CD4-positive, alpha-beta T cell treated with Interleukin-10 for 1 hour (primary cell): ENCODE results near the gene PEDS1.
A peak's percentile ranks its signal among the peaks of the same experiment; 100 is the strongest.
"Not testable (repeated sequence)": the region's sequence is repeated elsewhere in the genome, so short reads cannot be mapped to it uniquely, and the experiment has no call there.

Experiments used
- DNase-seq: peaks from one replicate; pipeline ENCODE4 v3.0.0-alpha.2; 2020

PEDS1 gene

GRCh38 chr20:50189681-50190250, 36.2 kb upstream of the PEDS1 start:
- peak; percentile 41 for DNase-seq

GRCh38 chr20:50188879-50189680, 35.6 kb upstream of the PEDS1 start:
- DNase-seq = no peak

DNA sequence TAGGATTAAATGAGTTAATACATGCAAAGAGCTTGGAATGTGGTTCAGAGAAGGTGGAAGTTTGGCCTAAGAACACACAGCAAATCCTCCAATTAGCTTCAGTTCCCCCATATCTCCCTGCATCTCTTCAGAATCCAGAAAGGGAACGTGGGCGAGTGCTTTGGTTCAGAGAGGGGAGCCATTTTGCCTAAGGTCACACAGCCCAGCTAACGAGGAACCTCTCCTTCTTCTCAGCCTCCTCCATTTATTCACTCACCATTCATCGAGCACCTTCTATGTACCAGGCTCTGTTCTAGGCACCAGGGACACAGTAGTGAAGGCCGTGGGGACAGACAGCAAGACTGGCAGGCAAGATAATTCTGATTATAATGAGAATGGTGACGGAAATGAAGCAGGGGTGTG, 34.8 kb upstream of the PEDS1 start:
- DNase-seq = no peak

GRCh38 chr20:50187403-50188051, 34.0 kb upstream of the PEDS1 start:
- no peak for DNase-seq

DNA sequence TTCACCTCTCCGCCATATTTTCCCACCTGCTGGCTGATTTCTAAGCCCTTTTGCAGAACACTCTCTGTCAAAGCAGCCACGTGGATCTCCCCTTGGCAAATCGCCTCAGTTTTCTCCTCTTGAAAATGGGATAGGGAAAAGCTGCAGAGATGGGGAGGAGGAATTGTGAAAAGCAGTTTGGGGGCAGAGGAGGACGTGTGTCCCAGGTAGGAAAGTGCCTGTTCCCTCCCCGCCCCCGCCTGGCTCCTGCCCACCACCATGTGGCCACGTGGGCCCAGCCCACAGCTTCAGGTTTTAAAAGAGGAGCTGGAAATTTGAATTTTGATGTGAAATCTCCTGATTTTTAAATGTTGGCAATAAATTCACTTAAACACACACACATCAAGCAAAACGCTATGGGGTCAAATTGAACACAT, 33.5 kb upstream of the PEDS1 start:
- no peak for DNase-seq

DNA sequence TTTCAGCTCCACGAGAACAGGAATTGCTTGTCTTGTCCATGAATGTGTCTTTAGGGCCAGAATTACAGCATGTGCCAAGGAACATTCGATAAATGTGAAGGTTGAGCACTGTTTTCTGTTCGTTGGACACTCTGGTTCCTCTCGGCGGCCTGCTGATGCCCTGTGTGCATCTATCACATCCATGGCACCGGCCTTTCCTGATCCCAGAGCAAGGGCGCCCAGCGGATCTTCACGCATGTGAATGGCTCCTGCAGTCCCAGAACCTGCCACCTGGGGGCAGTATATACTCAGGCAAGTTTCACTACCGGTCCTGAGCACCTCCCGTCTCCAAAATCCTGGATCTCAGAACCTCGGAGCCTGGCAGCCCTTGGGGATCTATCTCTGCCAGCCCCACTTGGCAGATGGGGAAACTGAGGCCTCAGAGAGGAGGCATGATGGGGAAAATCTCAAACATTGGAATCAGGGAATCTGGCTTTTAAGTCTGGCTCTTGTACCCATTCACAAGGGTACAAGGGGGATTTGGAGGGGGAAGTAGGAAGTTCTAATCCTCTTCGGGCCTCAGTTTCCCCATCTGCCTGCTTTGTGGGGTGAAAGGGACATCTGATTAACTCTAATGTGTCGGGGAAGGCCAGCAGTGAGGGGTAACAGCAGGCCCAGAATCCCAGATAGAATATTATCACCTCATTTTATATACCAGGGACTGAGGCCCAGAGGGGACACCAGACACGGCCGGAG, 32.8 kb upstream of the PEDS1 start:
- peak; percentile 85 for DNase-seq

DNA sequence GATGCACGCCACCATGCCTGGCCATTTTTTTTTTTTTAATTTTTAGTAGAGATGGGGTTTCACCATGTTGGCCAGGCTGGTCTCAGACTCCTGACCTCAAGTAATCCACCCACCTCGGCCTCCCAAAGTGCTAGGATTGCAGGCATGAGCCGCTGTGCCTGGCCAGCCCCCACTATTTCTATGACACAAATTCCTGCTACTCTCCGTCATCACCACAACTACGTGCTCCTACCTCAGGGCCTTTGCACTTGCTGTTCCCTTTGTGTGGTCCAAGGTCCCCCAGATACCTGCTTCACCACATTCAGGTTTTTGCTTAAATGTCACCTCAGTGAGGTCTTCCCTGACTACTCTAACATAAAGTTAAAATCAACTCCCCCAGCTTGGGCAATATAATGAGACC, 31.9 kb upstream of the PEDS1 start:
- no peak for DNase-seq

- no peak for DNase-seq
These were observed 28.8 kb upstream of the PEDS1 start for GRCh38 chr20:50182346-50182745.

- no peak for DNase-seq
These were observed 27.8 kb upstream of the PEDS1 start for GRCh38 chr20:50181344-50181743.

- not testable (repeated sequence) for DNase-seq
These were observed 25.1 kb upstream of the PEDS1 start for GRCh38 chr20:50178672-50179071.

- DNase-seq = no peak
These were observed 22.7 kb upstream of the PEDS1 start for GRCh38 chr20:50175938-50176933.

GRCh38 chr20:50174456-50174855, 20.9 kb upstream of the PEDS1 start:
- no peak for DNase-seq

DNA sequence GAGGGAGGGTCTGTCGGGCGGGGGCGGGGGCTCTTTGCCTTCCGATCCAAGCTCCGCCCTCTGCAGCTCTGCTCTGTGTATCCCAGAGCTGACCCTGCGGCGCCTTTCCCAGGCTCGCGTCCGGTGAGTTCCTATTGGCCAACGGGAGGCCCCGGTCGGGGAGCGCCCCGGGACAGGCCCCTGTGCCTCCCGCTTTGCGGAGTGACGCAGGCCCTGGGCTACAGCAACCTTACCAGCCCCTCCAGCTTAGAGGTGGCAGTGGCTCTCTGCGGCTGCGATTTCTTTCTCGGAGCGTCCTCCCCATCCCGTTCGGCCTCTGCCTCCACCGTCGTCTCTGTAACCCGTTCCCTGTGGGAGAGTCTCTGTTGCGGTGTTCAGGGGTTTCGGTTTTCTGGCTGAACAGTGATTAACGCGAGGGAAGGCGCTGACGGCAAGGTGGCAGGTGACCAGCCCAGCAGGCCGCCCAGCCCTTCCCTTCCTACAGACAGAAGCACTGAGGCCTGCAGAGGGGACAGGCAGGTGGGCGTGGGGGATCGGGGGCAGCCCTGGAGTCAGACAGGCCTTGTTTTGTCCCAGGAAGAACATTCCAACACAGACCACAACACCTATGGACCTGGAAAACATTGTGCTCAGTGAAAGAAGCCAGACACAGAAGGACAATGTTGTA, 19.0 kb upstream of the PEDS1 start:
- DNase-seq = no peak

- no peak for DNase-seq
These were observed 17.2 kb upstream of the PEDS1 start for GRCh38 chr20:50170549-50171220.

- DNase-seq = peak; percentile 85
These were observed 15.9 kb upstream of the PEDS1 start for GRCh38 chr20:50169329-50169823.

DNA sequence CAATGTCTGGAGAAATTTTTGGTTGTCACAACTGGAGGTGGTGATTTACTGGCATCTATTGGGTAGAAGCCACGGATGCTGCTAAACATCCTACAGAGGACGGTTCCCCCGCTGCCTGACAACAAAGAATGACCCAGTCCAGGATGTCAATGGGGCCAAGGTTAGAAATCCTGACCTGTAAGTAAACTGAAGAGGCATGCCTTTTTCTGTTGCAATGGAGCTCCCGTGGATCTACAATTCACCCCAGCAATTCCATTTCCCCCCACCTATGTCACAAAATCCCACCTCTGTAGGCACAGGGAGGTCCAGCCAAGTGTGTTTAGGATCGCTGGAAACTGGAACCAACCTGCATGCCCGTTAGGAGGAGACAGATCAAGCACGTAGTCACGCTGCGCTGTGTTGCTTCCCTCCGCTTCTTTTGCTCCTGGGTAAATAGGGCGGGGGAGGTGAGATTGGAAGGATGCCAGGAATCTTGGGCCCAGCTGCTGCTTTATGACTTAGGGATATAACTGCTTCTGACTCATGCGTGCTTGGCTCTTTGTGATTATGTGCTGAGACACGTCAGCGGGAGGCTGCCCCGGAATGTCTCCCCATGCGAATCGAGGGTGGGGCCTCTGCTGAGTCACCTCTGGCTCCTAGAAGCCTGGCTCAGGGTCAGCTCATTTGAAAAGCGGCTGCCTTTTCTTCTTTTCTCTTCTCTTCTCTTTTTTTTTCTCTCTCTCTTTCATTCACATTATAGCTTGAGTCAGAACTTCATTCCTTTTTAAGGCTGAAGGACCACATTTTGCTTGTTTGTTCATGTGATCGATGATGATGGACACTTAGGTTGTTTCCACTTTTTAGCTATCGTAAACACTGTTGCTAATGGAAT, 12.4 kb upstream of the PEDS1 start:
- peak; percentile 63 for DNase-seq

DNA sequence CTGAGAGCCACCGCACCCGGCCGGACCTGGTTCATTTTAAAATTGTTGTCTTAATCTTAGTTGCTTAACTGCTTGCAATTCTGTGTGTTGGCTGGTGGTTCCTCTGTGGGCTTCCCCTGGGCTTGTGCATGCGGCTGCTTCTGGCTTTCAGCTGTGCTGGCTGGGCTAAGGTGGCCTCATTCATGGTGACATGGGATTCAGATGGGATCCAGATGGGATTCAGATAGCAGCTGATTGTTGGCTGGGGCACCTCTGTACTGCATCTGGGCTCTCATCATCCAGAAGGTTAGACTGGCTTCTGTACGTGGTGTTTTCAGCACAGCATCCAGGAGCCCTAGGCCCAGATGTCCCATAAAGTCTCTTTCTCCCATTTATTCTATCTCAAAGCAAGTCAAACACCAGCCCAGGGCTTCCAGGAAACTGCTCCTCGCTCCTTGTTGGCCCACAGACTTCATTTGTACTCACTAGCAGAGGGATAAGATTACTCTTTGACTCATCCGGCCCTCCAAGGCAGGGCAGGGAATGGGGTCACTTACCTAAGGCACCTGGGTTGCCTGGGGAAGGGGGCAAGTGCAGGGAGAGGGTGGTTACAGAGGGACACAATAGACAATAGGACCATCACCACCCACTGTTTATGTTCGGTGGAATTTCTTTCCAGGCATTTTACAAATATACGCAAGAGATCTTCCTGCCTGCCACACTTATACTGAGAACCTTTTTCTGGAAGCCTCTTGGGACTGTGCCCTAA, 10.2 kb upstream of the PEDS1 start:
- no peak for DNase-seq

DNA sequence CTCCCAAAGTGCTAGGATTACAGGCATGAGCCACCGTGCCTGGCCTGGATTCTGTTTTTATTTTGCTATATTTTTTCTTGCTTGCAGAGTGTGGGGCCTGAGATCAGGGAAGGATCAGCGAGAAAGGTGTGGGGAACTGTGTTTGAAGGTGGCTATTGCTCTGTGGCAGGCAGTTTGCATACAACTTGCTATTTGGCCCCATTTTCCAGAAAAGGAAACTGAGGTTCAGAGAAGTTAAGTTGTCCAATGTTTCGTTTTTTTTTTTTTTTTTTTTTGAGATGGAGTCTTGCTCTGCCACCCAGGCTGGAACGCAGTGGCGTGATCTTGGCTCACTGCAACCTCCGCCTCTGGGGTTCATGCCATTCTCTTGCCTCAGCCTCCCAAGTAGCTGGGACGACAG, 8.0 kb upstream of the PEDS1 start:
- not testable (repeated sequence) for DNase-seq

GRCh38 chr20:50153153-50153499, 397 bp downstream of the PEDS1 start:
- DNase-seq = no peak
